Measurements from ENCODE around the gene CA5A. TPM values are rescaled to one million over a fixed set of nuclear protein-coding genes. Genes with fewer than 3 reads are reported as not detected.

CA5A gene
- total RNA-seq, 1 experiment from 2014 or later: not detected

DNA sequence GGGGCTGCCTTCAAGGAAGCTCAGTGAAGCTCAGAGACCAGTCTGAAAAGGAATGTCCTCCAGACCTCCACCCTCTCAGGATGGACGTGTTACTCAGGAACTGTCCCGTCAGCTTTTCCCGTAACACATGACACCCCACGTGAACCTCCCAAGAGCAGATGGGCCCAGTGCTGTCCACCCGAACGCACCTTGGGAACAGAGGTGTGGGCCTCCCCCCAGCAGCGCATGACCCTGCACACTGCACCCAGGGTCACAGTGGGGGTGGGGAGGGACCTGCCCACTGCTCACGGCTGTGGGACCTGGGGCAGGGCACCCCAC, 88.9 kb downstream of the CA5A start (continued):
- no peak for TF ChIP-seq RAD21 (IDR thresholded peaks at IDR 0.05; ENCODE audit: low read depth)
- no peak for TF ChIP-seq ZFX (IDR thresholded peaks at IDR 0.05)

DNA sequence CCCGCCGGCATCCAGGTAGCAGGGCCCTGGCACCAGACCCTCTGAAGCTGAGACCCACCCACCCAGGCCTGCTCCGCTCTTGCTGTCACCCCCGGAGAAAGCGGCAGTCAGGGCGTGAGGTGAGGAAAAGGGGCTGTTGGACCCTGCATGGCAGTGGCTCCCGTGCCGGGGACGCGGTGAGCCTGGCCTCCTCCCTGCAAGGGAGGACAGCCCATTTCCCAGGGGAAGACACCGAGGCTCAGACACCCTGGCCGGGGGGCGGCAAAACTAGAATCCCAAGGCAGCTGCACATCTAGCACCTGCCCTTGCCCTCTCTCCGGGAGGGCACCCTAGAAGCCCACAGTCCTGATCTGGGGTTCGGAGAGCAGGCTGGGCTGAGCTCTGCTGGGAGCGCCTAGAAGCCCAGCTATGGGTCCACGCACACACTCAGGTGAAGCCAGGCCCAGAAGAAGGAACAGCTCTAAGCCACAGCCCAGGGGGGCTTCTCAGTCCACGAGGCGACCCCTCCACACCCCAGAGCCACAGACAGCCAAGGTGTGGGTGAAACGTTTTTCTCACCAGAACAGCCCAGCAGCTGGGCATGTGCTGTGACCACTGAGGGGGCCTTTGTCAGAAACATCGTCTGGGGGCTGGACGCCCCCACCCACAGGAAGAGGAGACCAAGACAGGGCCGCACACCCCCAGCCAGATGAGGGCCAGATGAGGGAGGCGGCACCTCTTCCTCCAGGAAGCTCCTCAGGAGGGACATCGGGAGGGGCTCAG, 89.4 kb downstream of the CA5A start:
- no TSS peak for BruUV-seq (replicated peaks)
- ChIA-PET RAD21 (ENCODE audit: low non-redundant PET in 1 of 2, low total read pairs in 2 of 2, uncharacterized antibody in 2 of 2, unreplicated experiment in 2 of 2) (no interaction called here), POLR2A (interaction anchor here (0.8 kb wide), 1 partner anchor 41 kb away, joined by 3 read pairs; no protein-coding TSS in a partner anchor), CTCF (interaction anchor here (1.4 kb wide), 1 partner anchor 25 kb away, joined by 3 read pairs; no protein-coding TSS in a partner anchor)
- H3K4me1 ChIP-seq (ENCODE audit: control insufficient read depth in 1 of 2, insufficient read depth in 2 of 2, low read length in 2 of 2): no peaks in the 10 kb centered on the region; a peak in 1 of 4 replicates
- peaks cover 21 to 94% of the 10 kb centered on the region in 2 experiments for H3K36me3 ChIP-seq (ENCODE audit: control insufficient read depth in 1 of 2, insufficient read depth in 2 of 2, low read length in 2 of 2)
- no peak overlapping the region for H3K4me2 ChIP-seq (ENCODE audit: low read length)
- intact Hi-C loops (cut with micrococcal nuclease): no loop called here
- ATAC-seq: no peak
- DNase-seq (ENCODE audit: low read depth, low spot score): no peak
- H3K27me3 ChIP-seq (ENCODE audit: insufficient read depth, low read length): no peaks in the 10 kb centered on the region
- no peaks in the 10 kb centered on the region for H3K9me2 ChIP-seq (ENCODE audit: insufficient read depth)
- H3K27ac ChIP-seq (ENCODE audit: low read depth, low read length): peak overlapping the region; percentile 8; the same call in 1 of the 2 replicates
- TF ChIP-seq, protein P1, sequence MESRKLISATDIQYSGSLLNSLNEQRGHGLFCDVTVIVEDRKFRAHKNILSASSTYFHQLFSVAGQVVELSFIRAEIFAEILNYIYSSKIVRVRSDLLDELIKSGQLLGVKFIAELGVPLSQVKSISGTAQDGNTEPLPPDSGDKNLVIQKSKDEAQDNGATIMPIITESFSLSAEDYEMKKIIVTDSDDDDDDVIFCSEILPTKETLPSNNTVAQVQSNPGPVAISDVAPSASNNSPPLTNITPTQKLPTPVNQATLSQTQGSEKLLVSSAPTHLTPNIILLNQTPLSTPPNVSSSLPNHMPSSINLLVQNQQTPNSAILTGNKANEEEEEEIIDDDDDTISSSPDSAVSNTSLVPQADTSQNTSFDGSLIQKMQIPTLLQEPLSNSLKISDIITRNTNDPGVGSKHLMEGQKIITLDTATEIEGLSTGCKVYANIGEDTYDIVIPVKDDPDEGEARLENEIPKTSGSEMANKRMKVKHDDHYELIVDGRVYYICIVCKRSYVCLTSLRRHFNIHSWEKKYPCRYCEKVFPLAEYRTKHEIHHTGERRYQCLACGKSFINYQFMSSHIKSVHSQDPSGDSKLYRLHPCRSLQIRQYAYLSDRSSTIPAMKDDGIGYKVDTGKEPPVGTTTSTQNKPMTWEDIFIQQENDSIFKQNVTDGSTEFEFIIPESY (IDR thresholded peaks at IDR 0.05; ENCODE audit: extremely low read depth, insufficient replicate concordance, low read length): no peak
- TF ChIP-seq SP1 (IDR thresholded peaks at IDR 0.05; ENCODE audit: low read depth) (no peak), ELF1 (IDR thresholded peaks at IDR 0.05; ENCODE audit: borderline replicate concordance, low read depth) (no peak), EZH2phosphoT487 (IDR thresholded peaks at IDR 0.05; ENCODE audit: borderline replicate concordance) (no peak), CEBPB (IDR thresholded peaks at IDR 0.05; ENCODE audit: low read depth) (no peak), POLR2AphosphoS5 (IDR thresholded peaks at IDR 0.05; ENCODE audit: low read depth, low read length) (no peak), ZNF274 (IDR thresholded peaks at IDR 0.05; ENCODE audit: low read depth, low read length) (no peak), ZFX (IDR thresholded peaks at IDR 0.05) (no peak), SRF (IDR thresholded peaks at IDR 0.05; ENCODE audit: low read depth) (no peak), JUND (IDR thresholded peaks at IDR 0.05) (no peak), POLR2A (IDR thresholded peaks at IDR 0.05; ENCODE audit: borderline replicate concordance, extremely low read depth, insufficient read depth, insufficient read length) (no peak)
- TF ChIP-seq, protein P2, sequence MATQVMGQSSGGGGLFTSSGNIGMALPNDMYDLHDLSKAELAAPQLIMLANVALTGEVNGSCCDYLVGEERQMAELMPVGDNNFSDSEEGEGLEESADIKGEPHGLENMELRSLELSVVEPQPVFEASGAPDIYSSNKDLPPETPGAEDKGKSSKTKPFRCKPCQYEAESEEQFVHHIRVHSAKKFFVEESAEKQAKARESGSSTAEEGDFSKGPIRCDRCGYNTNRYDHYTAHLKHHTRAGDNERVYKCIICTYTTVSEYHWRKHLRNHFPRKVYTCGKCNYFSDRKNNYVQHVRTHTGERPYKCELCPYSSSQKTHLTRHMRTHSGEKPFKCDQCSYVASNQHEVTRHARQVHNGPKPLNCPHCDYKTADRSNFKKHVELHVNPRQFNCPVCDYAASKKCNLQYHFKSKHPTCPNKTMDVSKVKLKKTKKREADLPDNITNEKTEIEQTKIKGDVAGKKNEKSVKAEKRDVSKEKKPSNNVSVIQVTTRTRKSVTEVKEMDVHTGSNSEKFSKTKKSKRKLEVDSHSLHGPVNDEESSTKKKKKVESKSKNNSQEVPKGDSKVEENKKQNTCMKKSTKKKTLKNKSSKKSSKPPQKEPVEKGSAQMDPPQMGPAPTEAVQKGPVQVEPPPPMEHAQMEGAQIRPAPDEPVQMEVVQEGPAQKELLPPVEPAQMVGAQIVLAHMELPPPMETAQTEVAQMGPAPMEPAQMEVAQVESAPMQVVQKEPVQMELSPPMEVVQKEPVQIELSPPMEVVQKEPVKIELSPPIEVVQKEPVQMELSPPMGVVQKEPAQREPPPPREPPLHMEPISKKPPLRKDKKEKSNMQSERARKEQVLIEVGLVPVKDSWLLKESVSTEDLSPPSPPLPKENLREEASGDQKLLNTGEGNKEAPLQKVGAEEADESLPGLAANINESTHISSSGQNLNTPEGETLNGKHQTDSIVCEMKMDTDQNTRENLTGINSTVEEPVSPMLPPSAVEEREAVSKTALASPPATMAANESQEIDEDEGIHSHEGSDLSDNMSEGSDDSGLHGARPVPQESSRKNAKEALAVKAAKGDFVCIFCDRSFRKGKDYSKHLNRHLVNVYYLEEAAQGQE (IDR thresholded peaks at IDR 0.05; ENCODE audit: low read depth): no peak
- no peaks in the 10 kb centered on the region for H3K9me3 ChIP-seq (ENCODE audit: control insufficient read depth in 1 of 2, insufficient read depth in 1 of 2, low read depth in 1 of 2, low read length in 2 of 2)
- H3K79me2 ChIP-seq (ENCODE audit: insufficient read depth, low read length): peaks cover 100% of the 10 kb centered on the region
- H3K9ac ChIP-seq (ENCODE audit: low read length): no peak overlapping the region
- no peak overlapping the region for H3K4me3 ChIP-seq (replicated peaks in 1 of 2; ENCODE audit: low read depth in 1 of 2, low read length in 2 of 2)
- no peak overlapping the region for H2AFZ ChIP-seq (ENCODE audit: low read depth, low read length, poor library complexity, severe bottlenecking)
- peaks cover 24% of the 10 kb centered on the region; the same call in 1 of the 2 replicates for H4K20me1 ChIP-seq (ENCODE audit: insufficient read depth)
